SJSA1 (cell line): ENCODE measurements around the gene NKX6-2. TPM values are rescaled to one million over a fixed set of nuclear protein-coding genes. Genes with fewer than 3 reads are reported as not detected.

ENCODE experiments used
- DNase-seq, 2 experiments: peaks; one replicate each; pipeline ENCODE4 v3.0.0-alpha.2; 2015 to 2020; ENCODE audit warnings: low spot score in 2 of 2, low read depth in 1 of 2
- H3K27ac ChIP-seq: fragments of 250-450 bp; sonication (Bioruptor Pico); 2 replicates; pipeline ENCODE4 v1.5.1; 2020; ENCODE audit warnings: mild to moderate bottlenecking, moderate library complexity
- H3K27me3 ChIP-seq: fragments of 250-450 bp; sonication (Bioruptor Pico); replicated peaks from 2 replicates; pipeline ENCODE4 v1.5.1; 2020; ENCODE audit warnings: mild to moderate bottlenecking, moderate library complexity
- H3K36me3 ChIP-seq: fragments of 250-450 bp; sonication (Bioruptor Pico); 2 replicates; pipeline ENCODE4 v1.5.1; 2020; ENCODE audit warnings: mild to moderate bottlenecking
- H3K4me1 ChIP-seq: fragments of 250-450 bp; sonication (Bioruptor Pico); replicated peaks from 2 replicates; pipeline ENCODE4 v1.6.1; 2021; ENCODE audit warnings: mild to moderate bottlenecking
- H3K4me3 ChIP-seq: fragments of 250-450 bp; sonication (Bioruptor Pico); 2 replicates; pipeline ENCODE4 v1.5.1; 2020; ENCODE audit warnings: mild to moderate bottlenecking
- H3K9me3 ChIP-seq: fragments of 250-450 bp; sonication (Bioruptor Pico); replicated peaks from 2 replicates; pipeline ENCODE4 v1.5.1; 2020; ENCODE audit warnings: mild to moderate bottlenecking
- total RNA-seq: library from RNA; depleted of rRNA; stranded (reverse); fragments of >200 nt; shearing (Covaris generic); gene quantifications from 2 replicates; pipeline ENCODE4 v1.2.3, GENCODE V29; 2014

NKX6-2 gene
- total RNA-seq, 1 experiment from 2014 or later = not detected

GRCh38 chr10:132757171-132757570 is 28.8 kb downstream of the NKX6-2 start:
- Histone ChIP-seq H3K4me3 (no peak overlapping the region), H3K36me3 (peaks cover 48% of the 10 kb centered on the region), H3K27ac (no peak overlapping the region), H3K9me3 (no peaks in the 10 kb centered on the region), H3K4me1 (no peaks in the 10 kb centered on the region), H3K27me3 (no peaks in the 10 kb centered on the region)
- DNase-seq = no peak

- DNase-seq = no peak
- Histone ChIP-seq H3K36me3 (peaks cover 48% of the 10 kb centered on the region), H3K27ac (no peak overlapping the region), H3K4me3 (no peak overlapping the region), H3K27me3 (no peaks in the 10 kb centered on the region), H3K4me1 (no peaks in the 10 kb centered on the region), H3K9me3 (no peaks in the 10 kb centered on the region)
Measured at GRCh38 chr10:132756591-132756990, 29.4 kb downstream of the NKX6-2 start.

GRCh38 chr10:132755166-132755711 is 30.7 kb downstream of the NKX6-2 start:
- no peaks in the 10 kb centered on the region for H3K4me1 ChIP-seq
- no peak for DNase-seq
- no peaks in the 10 kb centered on the region for H3K27me3 ChIP-seq
- no peak overlapping the region for H3K27ac ChIP-seq
- peaks cover 51% of the 10 kb centered on the region for H3K36me3 ChIP-seq
- no peak overlapping the region for H3K4me3 ChIP-seq
- no peaks in the 10 kb centered on the region for H3K9me3 ChIP-seq

DNA sequence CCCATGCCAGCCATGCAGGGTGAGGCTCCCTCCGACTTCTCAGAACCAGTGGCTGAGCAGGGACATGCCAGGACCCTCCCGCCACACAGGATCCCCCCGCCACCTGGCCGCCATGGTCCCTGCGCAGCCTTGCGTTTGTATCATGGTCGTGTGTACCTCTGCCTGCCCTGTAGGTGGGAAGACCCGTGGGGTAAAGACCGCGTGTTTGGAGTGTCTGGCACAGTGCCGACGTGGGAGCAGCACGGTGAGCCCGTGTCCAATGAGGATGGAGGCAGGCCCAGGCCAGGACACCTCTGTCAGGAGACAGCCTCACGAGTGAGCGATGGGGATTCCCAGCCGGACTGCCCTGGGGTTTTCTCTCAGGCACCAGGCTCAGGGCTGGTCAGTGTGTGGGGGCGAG is 31.9 kb downstream of the NKX6-2 start:
- Histone ChIP-seq H3K27ac (no peak overlapping the region), H3K27me3 (no peaks in the 10 kb centered on the region), H3K4me1 (no peaks in the 10 kb centered on the region), H3K4me3 (no peak overlapping the region), H3K36me3 (peaks cover 56% of the 10 kb centered on the region), H3K9me3 (no peaks in the 10 kb centered on the region)
- DNase-seq = no peak

DNA sequence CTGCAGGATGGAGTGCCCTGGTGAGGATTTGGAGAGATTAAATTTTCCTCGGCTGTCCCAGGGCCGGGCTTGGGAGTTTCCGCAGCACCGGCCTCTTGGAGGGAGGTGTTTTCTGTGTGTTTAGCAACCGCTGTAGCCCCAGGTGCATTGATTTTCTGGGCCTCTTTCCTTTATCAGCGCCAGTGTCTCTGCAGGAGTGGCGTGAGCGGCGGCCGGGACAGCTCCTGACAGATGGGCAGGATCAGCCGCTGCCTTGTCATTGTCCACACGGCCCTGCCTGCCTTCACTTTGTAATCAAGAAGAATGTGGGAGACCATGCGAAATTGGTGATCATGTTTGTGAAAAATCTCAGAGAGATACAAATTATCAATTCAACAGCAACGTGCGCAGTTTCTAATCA is 32.4 kb downstream of the NKX6-2 start:
- no peak overlapping the region for H3K4me3 ChIP-seq
- H3K4me1 ChIP-seq = no peaks in the 10 kb centered on the region
- no peaks in the 10 kb centered on the region for H3K9me3 ChIP-seq
- no peaks in the 10 kb centered on the region for H3K27me3 ChIP-seq
- H3K27ac ChIP-seq = no peak overlapping the region
- H3K36me3 ChIP-seq = peaks cover 56% of the 10 kb centered on the region
- no peak for DNase-seq

DNA sequence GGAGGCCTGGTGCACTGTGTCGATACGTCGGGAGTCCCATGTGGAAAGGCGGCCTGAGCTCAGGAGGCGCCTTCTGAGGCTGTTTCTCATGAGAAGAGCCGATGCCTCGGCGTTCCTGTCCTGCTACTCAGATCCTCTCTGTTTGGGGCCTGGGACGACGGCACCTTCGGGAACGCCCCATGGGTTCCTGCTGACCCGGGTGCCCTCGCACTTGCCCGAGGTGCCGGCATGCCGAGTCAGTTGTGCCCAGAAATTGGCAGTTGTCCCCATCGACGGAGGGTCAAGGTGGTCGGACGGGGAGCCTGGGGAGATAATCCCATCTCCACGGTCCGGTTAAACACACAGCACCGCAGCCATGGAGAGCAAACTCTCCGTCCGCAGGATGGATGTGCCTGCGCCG is 33.0 kb downstream of the NKX6-2 start:
- no peak for DNase-seq
- no peak overlapping the region for H3K27ac ChIP-seq
- H3K4me1 ChIP-seq = no peaks in the 10 kb centered on the region
- no peaks in the 10 kb centered on the region for H3K9me3 ChIP-seq
- H3K36me3 ChIP-seq = peaks cover 60% of the 10 kb centered on the region
- H3K27me3 ChIP-seq = no peaks in the 10 kb centered on the region
- no peak overlapping the region for H3K4me3 ChIP-seq

DNA sequence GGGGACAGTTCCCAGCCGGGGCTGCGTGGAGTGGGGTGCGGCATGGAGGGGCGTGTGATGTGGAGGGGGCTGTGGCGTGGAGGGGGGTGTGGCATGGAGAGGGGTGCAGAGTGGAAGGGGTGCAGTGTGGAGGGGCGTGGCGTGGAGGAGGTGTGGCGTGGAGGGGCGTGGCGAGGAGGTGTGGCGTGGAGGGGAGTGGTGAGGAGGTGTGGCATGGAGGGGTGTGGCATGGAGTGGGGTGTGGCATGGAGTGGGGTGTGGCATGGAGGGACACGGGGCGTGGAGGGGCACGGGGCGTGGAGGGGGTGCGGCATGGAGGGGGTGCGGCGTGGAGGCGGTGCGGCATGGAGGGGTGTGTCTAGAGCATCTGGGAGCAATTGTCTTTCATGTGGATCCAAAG is 33.6 kb downstream of the NKX6-2 start:
- no peak overlapping the region for H3K4me3 ChIP-seq

DNA sequence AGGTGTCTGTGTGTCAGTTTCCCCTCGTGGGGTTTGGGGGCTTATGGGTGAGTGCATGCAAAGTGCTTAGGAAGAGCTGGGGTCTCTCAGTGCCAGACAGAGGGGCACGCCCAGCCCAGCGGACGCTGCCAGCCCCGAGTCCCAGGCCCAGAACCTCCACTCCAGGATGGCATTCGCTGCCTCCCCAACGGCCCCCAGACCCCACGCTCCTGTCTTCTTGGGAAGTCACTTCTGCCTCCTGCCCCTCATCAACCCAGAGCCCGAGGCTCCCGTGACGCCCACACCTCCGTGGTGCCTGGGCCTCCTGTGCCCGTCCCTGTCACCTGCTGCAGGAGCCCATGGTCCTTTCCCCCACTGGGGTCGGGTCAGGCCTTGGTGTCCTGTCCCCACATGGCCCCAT is 35.0 kb downstream of the NKX6-2 start:
- Histone ChIP-seq H3K4me1 (no peaks in the 10 kb centered on the region; the same call in 1 of the 2 replicates), H3K4me3 (no peak overlapping the region), H3K27ac (no peak overlapping the region), H3K27me3 (no peaks in the 10 kb centered on the region), H3K9me3 (no peaks in the 10 kb centered on the region), H3K36me3 (peaks cover 46% of the 10 kb centered on the region)
- DNase-seq = no peak

More for the DNA sequence above, 33.6 kb downstream of the NKX6-2 start:
- no peak for DNase-seq
- Histone ChIP-seq H3K4me1 (no peaks in the 10 kb centered on the region), H3K36me3 (peaks cover 60% of the 10 kb centered on the region), H3K9me3 (no peaks in the 10 kb centered on the region), H3K27ac (no peak overlapping the region), H3K27me3 (no peaks in the 10 kb centered on the region)

- no peak for DNase-seq
- H3K4me1 ChIP-seq = peaks cover 14% of the 10 kb centered on the region
- H3K27ac ChIP-seq = no peak overlapping the region
- H3K27me3 ChIP-seq = no peaks in the 10 kb centered on the region
- H3K9me3 ChIP-seq = no peaks in the 10 kb centered on the region
- no peak overlapping the region for H3K4me3 ChIP-seq
- H3K36me3 ChIP-seq = peaks cover 50% of the 10 kb centered on the region
Measured at GRCh38 chr10:132749371-132749795, 36.6 kb downstream of the NKX6-2 start.

DNA sequence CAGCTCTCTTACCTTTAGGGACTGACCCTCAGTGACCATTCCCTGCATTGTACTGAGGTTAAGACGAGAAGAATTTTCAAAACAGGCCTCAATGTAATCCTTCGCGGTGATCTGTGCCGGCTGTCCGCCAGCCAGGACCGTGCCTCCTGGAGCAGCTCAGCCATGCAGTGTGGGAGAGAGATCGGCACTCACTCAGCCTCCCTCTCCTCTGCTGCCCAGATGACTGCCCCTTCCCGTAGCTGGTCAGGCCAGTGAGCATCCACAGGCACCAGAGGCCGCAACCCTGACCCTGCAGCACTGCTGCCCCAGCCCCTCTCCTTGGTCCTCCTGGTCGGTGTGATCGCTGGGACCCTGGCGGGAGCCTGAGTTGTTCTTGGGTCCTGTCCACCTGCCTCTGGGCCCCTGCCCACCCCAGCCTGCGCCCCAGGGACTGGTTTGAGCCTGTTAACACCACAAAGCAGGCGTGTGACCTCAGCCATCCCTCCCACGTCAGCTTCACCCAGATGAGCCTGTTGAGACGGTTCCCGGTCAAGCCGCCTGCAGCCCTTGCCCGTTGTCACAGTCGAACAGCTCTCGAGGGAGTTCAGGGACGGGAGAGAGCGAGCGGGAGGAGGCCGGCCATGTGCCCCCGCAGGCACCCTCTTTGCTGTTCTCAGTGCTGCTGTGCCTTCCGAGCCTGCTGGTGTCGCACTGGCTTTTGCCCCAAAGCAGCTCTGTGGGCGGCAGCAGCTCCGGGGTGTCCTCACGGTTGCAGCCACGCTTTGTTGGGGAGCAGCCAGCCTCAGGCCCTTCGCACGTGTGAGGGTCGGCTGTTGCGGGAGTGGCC is 37.2 kb downstream of the NKX6-2 start:
- Histone ChIP-seq H3K27ac (no peak overlapping the region), H3K4me1 (peaks cover 20% of the 10 kb centered on the region), H3K9me3 (no peaks in the 10 kb centered on the region), H3K36me3 (peaks cover 45% of the 10 kb centered on the region), H3K27me3 (no peaks in the 10 kb centered on the region), H3K4me3 (no peak overlapping the region)
- DNase-seq = no peak

GRCh38 chr10:132748135-132748534 is 37.8 kb downstream of the NKX6-2 start:
- Histone ChIP-seq H3K4me1 (peaks cover 26% of the 10 kb centered on the region), H3K27me3 (no peaks in the 10 kb centered on the region), H3K4me3 (no peak overlapping the region), H3K27ac (no peak overlapping the region), H3K9me3 (no peaks in the 10 kb centered on the region), H3K36me3 (peaks cover 45% of the 10 kb centered on the region)
- DNase-seq = no peak

DNA sequence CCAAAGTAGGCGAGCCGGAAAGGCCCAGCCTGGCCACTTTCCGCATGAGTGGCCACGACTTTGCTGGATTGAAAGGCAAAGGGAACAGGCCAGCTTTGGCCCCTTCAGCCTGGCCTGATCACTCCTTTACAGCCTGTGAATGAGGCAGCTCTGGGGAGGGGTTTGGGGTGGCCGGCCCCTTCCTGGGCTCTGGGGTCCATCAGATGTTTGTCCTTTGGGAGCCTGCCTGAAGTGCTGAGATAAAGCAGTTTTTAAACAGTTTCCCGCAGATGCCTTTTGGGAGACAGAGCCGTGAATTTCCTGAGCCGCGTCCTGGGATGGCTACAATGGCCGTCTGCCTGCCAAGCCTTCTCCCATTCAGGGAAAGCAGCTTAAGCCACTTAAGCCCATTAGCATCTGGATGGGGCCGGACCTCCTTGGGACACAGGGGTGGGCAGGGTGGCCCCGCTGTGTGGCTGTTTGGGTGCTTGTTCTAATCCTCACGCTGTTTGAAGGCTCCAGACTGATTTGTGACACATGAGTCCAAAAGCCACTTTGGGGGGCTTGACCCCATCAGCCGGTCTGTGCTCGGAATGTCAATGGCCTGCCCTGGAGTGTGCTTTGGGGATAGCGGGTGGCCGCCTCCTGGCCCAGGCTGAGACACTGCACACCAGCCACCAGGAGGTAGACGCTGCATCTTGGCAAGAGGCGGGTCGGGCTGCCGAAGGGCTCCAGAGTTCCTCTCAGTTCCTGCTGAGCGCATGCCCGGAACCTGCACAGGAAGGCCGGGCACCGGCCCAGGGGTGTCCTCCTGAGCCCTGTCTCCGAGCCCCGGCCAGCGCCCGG is 38.9 kb downstream of the NKX6-2 start:
- no peaks in the 10 kb centered on the region for H3K9me3 ChIP-seq
- H3K36me3 ChIP-seq = peaks cover 50% of the 10 kb centered on the region
- H3K4me1 ChIP-seq = peaks cover 35% of the 10 kb centered on the region
- DNase-seq = no peak
- H3K4me3 ChIP-seq = no peak overlapping the region
- H3K27ac ChIP-seq = no peak overlapping the region
- no peaks in the 10 kb centered on the region for H3K27me3 ChIP-seq

GRCh38 chr10:132746386-132746785 is 39.6 kb downstream of the NKX6-2 start:
- DNase-seq = no peak

GRCh38 chr10:132745971-132746370 is 40.0 kb downstream of the NKX6-2 start:
- Histone ChIP-seq H3K27me3 (no peaks in the 10 kb centered on the region), H3K4me3 (no peak overlapping the region), H3K4me1 (peaks cover 45% of the 10 kb centered on the region)

More at GRCh38 chr10:132746386-132746785, 39.6 kb downstream of the NKX6-2 start:
- H3K27ac ChIP-seq = no peak overlapping the region
- no peaks in the 10 kb centered on the region for H3K27me3 ChIP-seq
- no peak overlapping the region for H3K4me3 ChIP-seq
- H3K9me3 ChIP-seq = no peaks in the 10 kb centered on the region
- H3K36me3 ChIP-seq = peaks cover 52% of the 10 kb centered on the region
- peaks cover 42% of the 10 kb centered on the region for H3K4me1 ChIP-seq

More at GRCh38 chr10:132745971-132746370, 40.0 kb downstream of the NKX6-2 start:
- no peak for DNase-seq
- Histone ChIP-seq H3K9me3 (no peaks in the 10 kb centered on the region), H3K27ac (no peak overlapping the region), H3K36me3 (peaks cover 55% of the 10 kb centered on the region)
